Upper lobe of left lung (tissue), 6 donors: ENCODE measurements around the gene RHOT2. TPM values are rescaled to one million over a fixed set of nuclear protein-coding genes. Genes with fewer than 3 reads are reported as not detected.

ENCODE experiments used
- ATAC-seq, 2 donors: fragments of 200-7000 bp; cut with Tn5 transposase; one replicate each; pipeline ENCODE4 v1.9.1; 2022; ENCODE audit warnings: mild to moderate bottlenecking in 2 of 2, moderate library complexity in 2 of 2; ENCODE audit not compliant: low FRiP score in 2 of 2
- DNase-seq, 2 donors: peaks; one replicate each; pipeline ENCODE4 v3.0.0-alpha.2; 2019 to 2020
- H3K27ac ChIP-seq, 4 donors: fragments of 200-600 bp; sonication (generic); one replicate each; pipeline ENCODE4 v1.5.1; 2016 to 2019
- H3K27me3 ChIP-seq, 4 donors: fragments of 200-600 bp; sonication (generic); one replicate each; pipeline ENCODE4 v1.5.1; 2017 to 2019
- H3K36me3 ChIP-seq, 4 donors: fragments of 200-600 bp; sonication (generic); one replicate each; pipeline ENCODE4 v1.5.1; 2016 to 2019
- H3K4me1 ChIP-seq, 4 donors: fragments of 200-600 bp; sonication (generic); one replicate each; pipeline ENCODE4 v1.5.1; 2018 to 2019
- H3K4me3 ChIP-seq, 4 donors: fragments of 200-600 bp; sonication (generic); one replicate each; pipeline ENCODE4 v1.5.1; 2017 to 2019; ENCODE audit warnings: mild to moderate bottlenecking in 2 of 4, moderate library complexity in 1 of 4
- H3K9me3 ChIP-seq, 4 donors: fragments of 200-600 bp; sonication (generic); one replicate each; pipeline ENCODE4 v1.5.1; 2018 to 2019
- CTCF ChIP-seq, 6 experiments: fragments of 450-650 bp in 4 of 6; fragments of 200-600 bp in 2 of 6; sonication (generic) in 2 of 6; IDR thresholded peaks; one replicate each; pipeline ENCODE4 v1.5.1; 2016 to 2019; ENCODE audit warnings: antibody characterized with exemption in 6 of 6
- EP300 ChIP-seq, 4 donors: sonication (generic); formaldehyde crosslinking; IDR thresholded peaks; one replicate each; pipeline ENCODE4 v1.5.1; 2017; ENCODE audit warnings: antibody characterized with exemption in 4 of 4, control low read depth in 2 of 4
- POLR2A ChIP-seq, 4 donors: fragments of 450-650 bp; IDR thresholded peaks; one replicate each; pipeline ENCODE4 v1.5.1; 2016 to 2017; ENCODE audit warnings: antibody characterized with exemption in 4 of 4, mild to moderate bottlenecking in 2 of 4
- POLR2AphosphoS5 ChIP-seq, 2 donors: sonication (generic); formaldehyde crosslinking; IDR thresholded peaks; one replicate each; pipeline ENCODE4 v1.5.1; 2017; ENCODE audit warnings: antibody characterized with exemption in 2 of 2
- WGBS, 2 donors: methylation state at CpG; one replicate each; pipeline ENCODE4 v1.1.5; 2017 to 2018; 5-methylcytosine and 5-hydroxymethylcytosine counted together
- total RNA-seq, 6 donors: library from RNA; depleted of rRNA in 4 of 6; stranded (reverse); fragments of >200 nt in 4 of 6; gene quantifications; one replicate each; pipeline versions ENCODE4 v1.1.0 to v1.2.1, GENCODE V29; 2016 to 2021
- donor health status: DM: no; HTN: no; CAD: no; lungs with moderate emphysema.
- donor health status: DM: no; HTN: yes; CAD: no; lungs with severe emphysema.

RHOT2 gene
- total RNA-seq, 6 donors from 2014 or later: 53.0 to 535 (median 107) TPM

GRCh38 chr16:622920-623280 lies 45.0 kb upstream of the RHOT2 start:
- peaks cover 0 to 45% (median 33%) of the 10 kb centered on the region in 4 donors for H3K4me1 ChIP-seq
- H3K36me3 ChIP-seq: peaks cover 9 to 38% (median 26%) of the 10 kb centered on the region in 4 donors
- DNase-seq (peak in 1 of 2 donors; percentile 72), ATAC-seq (no peak)
- WGBS, 2 donors: 91 to 92% methylated on average over 13 to 17 of the region's 17 CpGs
- no peak overlapping the region for H3K4me3 ChIP-seq
- peak overlapping the region; percentile 35 to 64 (median 48) for H3K27ac ChIP-seq
- TF ChIP-seq EP300 (IDR thresholded peaks at IDR 0.05): no peak
- no peaks in the 10 kb centered on the region for H3K27me3 ChIP-seq
- no peaks in the 10 kb centered on the region for H3K9me3 ChIP-seq

DNA sequence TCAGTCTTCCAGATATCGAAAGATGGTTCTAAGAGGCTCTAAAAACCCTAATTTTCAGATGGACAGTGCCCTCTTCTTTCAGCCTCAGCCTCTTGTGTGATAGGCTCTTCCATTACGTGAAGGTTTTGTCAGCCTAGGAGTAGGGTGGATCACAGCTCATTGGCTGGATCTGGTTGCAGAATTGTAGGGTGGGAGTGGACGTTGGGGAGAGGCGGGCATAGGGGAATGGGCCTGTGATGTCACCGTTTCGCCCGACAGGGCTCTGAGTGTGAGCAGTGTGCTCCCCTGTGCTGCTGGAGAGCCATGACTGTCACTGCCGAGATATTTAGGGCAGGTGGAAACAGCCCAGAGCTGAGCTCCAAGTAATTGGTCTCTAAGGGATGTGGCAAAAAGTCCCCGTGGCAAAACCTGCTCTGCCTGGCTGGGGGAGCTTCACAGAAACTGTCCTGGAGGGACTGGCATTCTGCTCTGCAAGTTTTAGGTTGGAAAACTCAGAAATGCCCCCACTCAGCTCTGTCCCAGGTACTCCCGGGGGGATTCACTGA lies 43.3 kb upstream of the RHOT2 start:
- DNase-seq (no peak), ATAC-seq (no peak)
- Histone ChIP-seq H3K27me3 (no peaks in the 10 kb centered on the region), H3K27ac (no peak overlapping the region), H3K9me3 (no peaks in the 10 kb centered on the region), H3K4me1 (peaks cover 0 to 55% (median 41%) of the 10 kb centered on the region in 4 donors), H3K36me3 (peaks cover 9 to 42% (median 36%) of the 10 kb centered on the region in 4 donors), H3K4me3 (no peak overlapping the region)
- 82 to 89% methylated on average over 10 of the region's 10 CpGs for WGBS, 2 donors
- TF ChIP-seq EP300 (IDR thresholded peaks at IDR 0.05): no peak
- no peak for TF ChIP-seq POLR2A (IDR thresholded peaks at IDR 0.05)
- no peak for TF ChIP-seq POLR2AphosphoS5 (IDR thresholded peaks at IDR 0.05)

DNA sequence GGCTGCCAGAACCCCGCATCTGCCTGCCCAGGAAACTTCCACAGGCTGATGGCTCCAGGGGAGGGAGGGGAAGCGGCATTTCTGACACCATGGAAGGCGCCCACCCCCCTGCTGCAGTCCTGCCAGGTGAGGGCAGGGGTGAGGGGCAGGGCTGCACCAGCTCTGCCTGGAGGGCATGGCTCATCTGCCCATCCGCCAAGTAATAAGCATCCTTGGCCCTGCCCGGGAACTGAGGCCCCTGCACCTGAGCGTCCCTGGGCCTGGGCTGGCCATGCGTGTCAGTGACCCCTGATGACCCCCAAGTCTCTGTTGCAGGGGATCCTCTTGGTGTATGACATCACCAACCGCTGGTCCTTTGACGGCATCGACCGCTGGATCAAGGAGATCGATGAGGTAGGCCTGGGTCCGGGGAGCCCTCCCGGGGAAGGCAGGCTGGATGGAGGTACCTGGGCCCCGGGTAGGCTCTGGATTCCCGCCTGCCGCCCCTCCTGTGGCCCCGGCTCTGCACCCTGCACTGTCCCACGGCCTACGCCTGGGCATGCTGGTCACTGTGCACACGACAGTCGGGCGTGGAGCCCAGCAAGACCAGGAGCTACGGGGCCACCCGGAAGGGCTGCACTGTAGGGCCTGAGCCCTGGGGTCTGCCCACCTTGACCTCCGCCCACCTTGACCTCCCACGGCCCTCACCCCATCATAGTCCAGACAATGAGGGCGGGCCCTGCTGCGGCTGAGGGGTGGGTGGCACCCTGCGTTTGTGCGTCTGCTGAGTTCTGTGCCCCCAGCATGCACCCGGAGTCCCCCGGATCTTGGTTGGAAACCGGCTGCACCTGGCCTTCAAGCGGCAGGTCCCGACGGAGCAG lies 42.6 kb upstream of the RHOT2 start:
- WGBS, 2 donors: 96 to 100% methylated on average over 2 to 22 of the region's 37 CpGs
- no peak for TF ChIP-seq POLR2A (IDR thresholded peaks at IDR 0.05)
- TF ChIP-seq EP300 (IDR thresholded peaks at IDR 0.05): no peak
- no peak for TF ChIP-seq POLR2AphosphoS5 (IDR thresholded peaks at IDR 0.05)
- TF ChIP-seq CTCF (IDR thresholded peaks at IDR 0.05): no peak
- Histone ChIP-seq H3K36me3 (peaks cover 9 to 42% (median 36%) of the 10 kb centered on the region in 4 donors), H3K27me3 (no peaks in the 10 kb centered on the region), H3K4me1 (peaks cover 2 to 61% (median 47%) of the 10 kb centered on the region in 4 donors), H3K9me3 (no peaks in the 10 kb centered on the region), H3K27ac (no peak overlapping the region), H3K4me3 (no peak overlapping the region)
- DNase-seq (peak in 1 of 2 donors; percentile 63), ATAC-seq (no peak)

- Histone ChIP-seq H3K27ac (peak overlapping the region in 2 of 4 donors; percentile 62 to 80), H3K9me3 (no peaks in the 10 kb centered on the region), H3K36me3 (peaks cover 9 to 42% (median 36%) of the 10 kb centered on the region in 4 donors), H3K4me1 (peaks cover 10 to 65% (median 52%) of the 10 kb centered on the region in 4 donors), H3K27me3 (no peaks in the 10 kb centered on the region), H3K4me3 (no peak overlapping the region)
- TF ChIP-seq POLR2A (IDR thresholded peaks at IDR 0.05) (no peak), CTCF (IDR thresholded peaks at IDR 0.05) (no peak), EP300 (IDR thresholded peaks at IDR 0.05) (no peak), POLR2AphosphoS5 (IDR thresholded peaks at IDR 0.05) (no peak)
- WGBS, 2 donors: 95% methylated on average over 25 to 28 of the region's 35 CpGs
- DNase-seq (peak in 1 of 2 donors; percentile 80), ATAC-seq (no peak)
These were observed 41.8 kb upstream of the RHOT2 start for GRCh38 chr16:625977-626765.

- peak in 1 of 2 donors; percentile 73 for DNase-seq
- H3K4me1 ChIP-seq: peaks cover 13 to 61% (median 49%) of the 10 kb centered on the region in 4 donors
- H3K9me3 ChIP-seq: no peaks in the 10 kb centered on the region
- H3K4me3 ChIP-seq: no peak overlapping the region
- peak overlapping the region in 3 of 4 donors; percentile 53 to 80 (median 62) for H3K27ac ChIP-seq
- no peaks in the 10 kb centered on the region for H3K27me3 ChIP-seq
- H3K36me3 ChIP-seq: peaks cover 9 to 42% (median 36%) of the 10 kb centered on the region in 4 donors
- TF ChIP-seq POLR2A (IDR thresholded peaks at IDR 0.05) (no peak), CTCF (IDR thresholded peaks at IDR 0.05) (no peak), POLR2AphosphoS5 (IDR thresholded peaks at IDR 0.05) (peak in 1 of 2 donors; percentile 12)
- ATAC-seq: peak in 1 of 2 donors; percentile 72
- WGBS, 2 donors: 89 to 96% methylated on average over 23 to 24 of the region's 29 CpGs
These were observed 41.0 kb upstream of the RHOT2 start for GRCh38 chr16:626787-627453.
